ENCODE data around the gene TSPYL2. TPM values are rescaled to one million over a fixed set of nuclear protein-coding genes. Genes with fewer than 3 reads are reported as not detected.

The TSPYL2 gene
- total and polyA plus RNA-seq, 2 donors (not counting 1 experiment from before 2014, with no cell fraction given) = 101 to 126 TPM

- Mint-ChIP-seq H3K9me3 (ENCODE audit: insufficient read depth) (no peaks in the 10 kb centered on the region), H3K4me3 (peak within 1 kb of the TSS; percentile 91), H3K27me3 (no peaks in the 10 kb centered on the region), H3K4me1 (peaks cover 16% of the 10 kb centered on the region), H3K27ac (peak within 1 kb of the TSS; percentile 91)
- 1% methylated on average over 55 of the region's 67 CpGs for WGBS (ENCODE audit: insufficient coverage)
- Histone ChIP-seq H3K36me3 (replicated peaks in 1 of 2; ENCODE audit: control extremely low read depth in 1 of 2, control insufficient read depth in 1 of 2, extremely low read depth in 1 of 2, insufficient read depth in 2 of 2, low read length in 1 of 2) (no peaks in the 10 kb centered on the region), H3K4me1 (ENCODE audit: control insufficient read depth in 2 of 2, insufficient read depth in 2 of 2, low read length in 2 of 2) (peaks cover 6 to 15% of the 10 kb centered on the region in 2 donors), H3K9ac (ENCODE audit: low read length) (peak within 1 kb of the TSS; percentile 66), H3K79me2 (ENCODE audit: control insufficient read depth, insufficient read depth, low read length) (peaks cover 6% of the 10 kb centered on the region), H3K4me3 (ENCODE audit: control extremely low read depth in 1 of 5, extremely low read depth in 1 of 5, insufficient read depth in 1 of 5, low read depth in 2 of 5, low read length in 4 of 5) (peak within 1 kb of the TSS; percentile 51 to 72 (median 68)), H3K4me2 (replicated peaks; ENCODE audit: low read depth, low read length, poor library complexity, severe bottlenecking) (peak within 1 kb of the TSS; percentile 79), H3K9me3 (ENCODE audit: control extremely low read depth in 1 of 3, control insufficient read depth in 2 of 3, insufficient read depth in 1 of 3, low read length in 2 of 3) (no peaks in the 10 kb centered on the region), H4K20me1 (ENCODE audit: control insufficient read depth, insufficient read depth, low read length, poor library complexity, severe bottlenecking) (no peaks in the 10 kb centered on the region), H3K27me3 (replicated peaks in 1 of 4; ENCODE audit: control extremely low read depth in 1 of 4, control insufficient read depth in 3 of 4, insufficient read depth in 4 of 4, low read length in 3 of 4) (no peaks in the 10 kb centered on the region), H2AFZ (ENCODE audit: insufficient read depth, low read depth, low read length, poor library complexity, severe bottlenecking) (peak within 1 kb of the TSS; percentile 86), H3K27ac (ENCODE audit: low read length in 2 of 2) (peak within 1 kb of the TSS; percentile 49 to 59)
- ATAC-seq (ENCODE audit: low read depth) (peak; percentile 82), DNase-seq (peak; percentile 88)
- intact Hi-C loops (cut with micrococcal nuclease) = loop anchor here (1.0 to 10.0 kb wide), 4 partner anchors 12 to 951 kb away; partner anchors contain the start of genes PHF8 and TSPYL2
- POLR2A ChIA-PET = interaction anchor here (0.7 to 1.3 kb wide), 2 partner anchors 12 to 99 kb away, joined by 3 to 6 read pairs; partner anchors contain the start of gene TSPYL2
- CTCF ChIA-PET = interaction anchor here (1.3 kb wide), 1 partner anchor 22 kb away, joined by 3 read pairs; no protein-coding TSS in a partner anchor
- TF ChIP-seq, protein P1, sequence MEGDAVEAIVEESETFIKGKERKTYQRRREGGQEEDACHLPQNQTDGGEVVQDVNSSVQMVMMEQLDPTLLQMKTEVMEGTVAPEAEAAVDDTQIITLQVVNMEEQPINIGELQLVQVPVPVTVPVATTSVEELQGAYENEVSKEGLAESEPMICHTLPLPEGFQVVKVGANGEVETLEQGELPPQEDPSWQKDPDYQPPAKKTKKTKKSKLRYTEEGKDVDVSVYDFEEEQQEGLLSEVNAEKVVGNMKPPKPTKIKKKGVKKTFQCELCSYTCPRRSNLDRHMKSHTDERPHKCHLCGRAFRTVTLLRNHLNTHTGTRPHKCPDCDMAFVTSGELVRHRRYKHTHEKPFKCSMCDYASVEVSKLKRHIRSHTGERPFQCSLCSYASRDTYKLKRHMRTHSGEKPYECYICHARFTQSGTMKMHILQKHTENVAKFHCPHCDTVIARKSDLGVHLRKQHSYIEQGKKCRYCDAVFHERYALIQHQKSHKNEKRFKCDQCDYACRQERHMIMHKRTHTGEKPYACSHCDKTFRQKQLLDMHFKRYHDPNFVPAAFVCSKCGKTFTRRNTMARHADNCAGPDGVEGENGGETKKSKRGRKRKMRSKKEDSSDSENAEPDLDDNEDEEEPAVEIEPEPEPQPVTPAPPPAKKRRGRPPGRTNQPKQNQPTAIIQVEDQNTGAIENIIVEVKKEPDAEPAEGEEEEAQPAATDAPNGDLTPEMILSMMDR (IDR thresholded peaks at IDR 0.05) = no peak
- no peak for TF ChIP-seq EZH2 (IDR thresholded peaks at IDR 0.05; ENCODE audit: borderline replicate concordance, insufficient read depth, low read depth, low read length, poor library complexity, severe bottlenecking)
Observed at GRCh38 chrX:53093748-53094581, 11.8 kb downstream of the TSPYL2 start, which contains the start of gene KANTR. Gene KANTR, plus strand, starts transcription at chrX:53094142. Its CDS starts 30,131 bp downstream, at chrX:53124273.
